Measurements from ENCODE around the gene DLG2.
"Not testable (repeated sequence)": the region's sequence is repeated elsewhere in the genome, so short reads cannot be mapped to it uniquely, and the experiment has no call there.

DLG2 gene

GRCh38 chr11:85279267-85279666, 347.9 kb downstream of the DLG2 start:
- no peaks in the 10 kb centered on the region for H3K36me3 ChIP-seq (ENCODE audit: control insufficient read depth in 1 of 2, insufficient read depth in 2 of 2, low read depth in 1 of 2, low read length in 2 of 2)
- no peak overlapping the region for H2BK12ac ChIP-seq (ENCODE audit: low read length in 2 of 2)
- no peak overlapping the region for H4K91ac ChIP-seq (ENCODE audit: low read length)
- no peak overlapping the region for H3K14ac ChIP-seq (ENCODE audit: low read length in 2 of 2)
- no peak overlapping the region for H2BK5ac ChIP-seq (ENCODE audit: low read depth, low read length, poor library complexity, severe bottlenecking)
- no peak overlapping the region for H2AFZ ChIP-seq (ENCODE audit: low read depth, low read length)
- WGBS = 36% methylated on average over 1 of the region's 1 CpG
- no peak overlapping the region for H3K23ac ChIP-seq (ENCODE audit: low read length in 2 of 2)
- H3K9ac ChIP-seq (ENCODE audit: low read length) = no peak overlapping the region
- no peak overlapping the region for H4K8ac ChIP-seq (ENCODE audit: low read length)
- no peak overlapping the region for H2BK120ac ChIP-seq (ENCODE audit: low read depth, low read length)
- no peak overlapping the region for H3K4me2 ChIP-seq (ENCODE audit: low read length, poor library complexity, severe bottlenecking)
- H3K4me3 ChIP-seq (ENCODE audit: insufficient read depth in 1 of 2, low read depth in 1 of 2, low read length in 2 of 2) = no peak overlapping the region
- no peaks in the 10 kb centered on the region for H3K79me1 ChIP-seq (replicated peaks; ENCODE audit: low read length, poor library complexity, severe bottlenecking)
- no peaks in the 10 kb centered on the region for H3K27me3 ChIP-seq (ENCODE audit: control insufficient read depth in 1 of 2, insufficient read depth in 1 of 2, low read length in 2 of 2)
- H3K18ac ChIP-seq (ENCODE audit: low read depth in 1 of 2, low read length in 2 of 2) = no peak overlapping the region
- no peak overlapping the region for H3K27ac ChIP-seq (ENCODE audit: low read length, poor library complexity, severe bottlenecking)
- H3K9me3 ChIP-seq (ENCODE audit: control insufficient read depth, low read length) = no peaks in the 10 kb centered on the region
- H2AK5ac ChIP-seq (ENCODE audit: low read length, severe bottlenecking) = no peak overlapping the region
- H3K4ac ChIP-seq (ENCODE audit: low read depth in 1 of 2, low read length in 2 of 2) = no peak overlapping the region
- no peak for DNase-seq
- no peaks in the 10 kb centered on the region for H3K4me1 ChIP-seq (ENCODE audit: control insufficient read depth, insufficient read depth, low read depth, low read length)
- no peak overlapping the region for H2BK15ac ChIP-seq (ENCODE audit: low read depth, poor library complexity, severe bottlenecking)

GRCh38 chr11:85277693-85278092, 349.5 kb downstream of the DLG2 start:
- Histone ChIP-seq H2AK5ac (ENCODE audit: low read length, severe bottlenecking) (no peak overlapping the region), H3K79me1 (replicated peaks; ENCODE audit: low read length, poor library complexity, severe bottlenecking) (no peaks in the 10 kb centered on the region), H3K4ac (ENCODE audit: low read depth in 1 of 2, low read length in 2 of 2) (no peak overlapping the region), H3K4me2 (ENCODE audit: low read length, poor library complexity, severe bottlenecking) (no peak overlapping the region), H3K4me3 (ENCODE audit: insufficient read depth in 1 of 2, low read depth in 1 of 2, low read length in 2 of 2) (no peak overlapping the region), H3K9ac (ENCODE audit: low read length) (no peak overlapping the region), H3K23ac (ENCODE audit: low read length in 2 of 2) (no peak overlapping the region), H2BK5ac (ENCODE audit: low read depth, low read length, poor library complexity, severe bottlenecking) (no peak overlapping the region), H3K4me1 (ENCODE audit: control insufficient read depth, insufficient read depth, low read depth, low read length) (no peaks in the 10 kb centered on the region), H3K36me3 (ENCODE audit: control insufficient read depth in 1 of 2, insufficient read depth in 2 of 2, low read depth in 1 of 2, low read length in 2 of 2) (no peaks in the 10 kb centered on the region), H3K18ac (ENCODE audit: low read depth in 1 of 2, low read length in 2 of 2) (no peak overlapping the region), H2AFZ (ENCODE audit: low read depth, low read length) (no peak overlapping the region), H3K27me3 (ENCODE audit: control insufficient read depth in 1 of 2, insufficient read depth in 1 of 2, low read length in 2 of 2) (no peaks in the 10 kb centered on the region), H2BK15ac (ENCODE audit: low read depth, poor library complexity, severe bottlenecking) (no peak overlapping the region), H3K27ac (ENCODE audit: low read length, poor library complexity, severe bottlenecking) (no peak overlapping the region), H2BK12ac (ENCODE audit: low read length in 2 of 2) (no peak overlapping the region), H3K14ac (ENCODE audit: low read length in 2 of 2) (no peak overlapping the region), H4K8ac (ENCODE audit: low read length) (no peak overlapping the region), H2BK120ac (ENCODE audit: low read depth, low read length) (no peak overlapping the region), H3K9me3 (ENCODE audit: control insufficient read depth, low read length) (no peaks in the 10 kb centered on the region), H4K91ac (ENCODE audit: low read length) (no peak overlapping the region)
- DNase-seq = no peak
- 69% methylated on average over 2 of the region's 2 CpGs for WGBS

- Histone ChIP-seq H3K14ac (ENCODE audit: low read length in 2 of 2) (no peak overlapping the region), H3K27me3 (ENCODE audit: control insufficient read depth in 1 of 2, insufficient read depth in 1 of 2, low read length in 2 of 2) (no peaks in the 10 kb centered on the region), H2BK5ac (ENCODE audit: low read depth, low read length, poor library complexity, severe bottlenecking) (no peak overlapping the region), H3K4me3 (ENCODE audit: insufficient read depth in 1 of 2, low read depth in 1 of 2, low read length in 2 of 2) (no peak overlapping the region), H3K27ac (ENCODE audit: low read length, poor library complexity, severe bottlenecking) (no peak overlapping the region), H3K18ac (ENCODE audit: low read depth in 1 of 2, low read length in 2 of 2) (no peak overlapping the region), H4K8ac (ENCODE audit: low read length) (no peak overlapping the region), H3K79me1 (replicated peaks; ENCODE audit: low read length, poor library complexity, severe bottlenecking) (no peaks in the 10 kb centered on the region), H3K4me2 (ENCODE audit: low read length, poor library complexity, severe bottlenecking) (no peak overlapping the region), H3K4me1 (ENCODE audit: control insufficient read depth, insufficient read depth, low read depth, low read length) (no peaks in the 10 kb centered on the region), H3K9ac (ENCODE audit: low read length) (no peak overlapping the region), H3K23ac (ENCODE audit: low read length in 2 of 2) (no peak overlapping the region), H3K4ac (ENCODE audit: low read depth in 1 of 2, low read length in 2 of 2) (no peak overlapping the region), H2BK120ac (ENCODE audit: low read depth, low read length) (no peak overlapping the region), H2AFZ (ENCODE audit: low read depth, low read length) (no peak overlapping the region), H2AK5ac (ENCODE audit: low read length, severe bottlenecking) (no peak overlapping the region), H4K91ac (ENCODE audit: low read length) (no peak overlapping the region), H2BK15ac (ENCODE audit: low read depth, poor library complexity, severe bottlenecking) (no peak overlapping the region), H3K36me3 (ENCODE audit: control insufficient read depth in 1 of 2, insufficient read depth in 2 of 2, low read depth in 1 of 2, low read length in 2 of 2) (no peaks in the 10 kb centered on the region), H2BK12ac (ENCODE audit: low read length in 2 of 2) (no peak overlapping the region), H3K9me3 (ENCODE audit: control insufficient read depth, low read length) (peaks cover 5% of the 10 kb centered on the region)
- 68% methylated on average over 2 of the region's 2 CpGs for WGBS
- no peak for DNase-seq
Observed at GRCh38 chr11:85276332-85276731, 350.8 kb downstream of the DLG2 start.

GRCh38 chr11:85270315-85270714, 356.8 kb downstream of the DLG2 start:
- H2AFZ ChIP-seq (ENCODE audit: low read depth, low read length); DNase-seq; H4K8ac ChIP-seq (ENCODE audit: low read length); H3K4ac ChIP-seq (ENCODE audit: low read depth in 1 of 2, low read length in 2 of 2); H3K18ac ChIP-seq (ENCODE audit: low read depth in 1 of 2, low read length in 2 of 2); H3K4me1 ChIP-seq (ENCODE audit: control insufficient read depth, insufficient read depth, low read depth, low read length); H3K27me3 ChIP-seq (ENCODE audit: control insufficient read depth in 1 of 2, insufficient read depth in 1 of 2, low read length in 2 of 2); H3K9ac ChIP-seq (ENCODE audit: low read length); H3K27ac ChIP-seq (ENCODE audit: low read length, poor library complexity, severe bottlenecking); H3K4me3 ChIP-seq (ENCODE audit: insufficient read depth in 1 of 2, low read depth in 1 of 2, low read length in 2 of 2); H2AK5ac ChIP-seq (ENCODE audit: low read length, severe bottlenecking); H3K9me3 ChIP-seq (ENCODE audit: control insufficient read depth, low read length); H2BK12ac ChIP-seq (ENCODE audit: low read length in 2 of 2); H3K4me2 ChIP-seq (ENCODE audit: low read length, poor library complexity, severe bottlenecking); H3K79me1 ChIP-seq (replicated peaks; ENCODE audit: low read length, poor library complexity, severe bottlenecking); H4K91ac ChIP-seq (ENCODE audit: low read length); H3K14ac ChIP-seq (ENCODE audit: low read length in 2 of 2); H2BK15ac ChIP-seq (ENCODE audit: low read depth, poor library complexity, severe bottlenecking); H3K36me3 ChIP-seq (ENCODE audit: control insufficient read depth in 1 of 2, insufficient read depth in 2 of 2, low read depth in 1 of 2, low read length in 2 of 2); H3K23ac ChIP-seq (ENCODE audit: low read length in 2 of 2); H2BK5ac ChIP-seq (ENCODE audit: low read depth, low read length, poor library complexity, severe bottlenecking); H2BK120ac ChIP-seq (ENCODE audit: low read depth, low read length): not testable (repeated sequence)
- 70% methylated on average over 2 of the region's 2 CpGs for WGBS

All from mesenchymal stem cell (in vitro differentiated cells and primary cell).